ENCODE data around the gene AARS2.

AARS2 gene

GRCh38 chr6:44250067-44250717 lies 63.0 kb downstream of the AARS2 start:
- DNase-seq (ENCODE audit: low read depth in 1 of 2, low spot score in 1 of 2), result no peak

Data from activated CD4-positive, alpha-beta T cell treated with anti-CD3 and anti-CD28 coated beads, Interleukin-2, amount 50 U/mL, for 24 hours (primary cell).